ENCODE data around the gene SMAD1. TPM values are rescaled to one million over a fixed set of nuclear protein-coding genes. Genes with fewer than 3 reads are reported as not detected.
"Not testable (repeated sequence)": the region's sequence is repeated elsewhere in the genome, so short reads cannot be mapped to it uniquely, and the experiment has no call there.

Gene SMAD1
- polyA plus RNA-seq, 3 donors from 2014 or later = 1.3 to 4.5 (median 2.5) TPM

DNA sequence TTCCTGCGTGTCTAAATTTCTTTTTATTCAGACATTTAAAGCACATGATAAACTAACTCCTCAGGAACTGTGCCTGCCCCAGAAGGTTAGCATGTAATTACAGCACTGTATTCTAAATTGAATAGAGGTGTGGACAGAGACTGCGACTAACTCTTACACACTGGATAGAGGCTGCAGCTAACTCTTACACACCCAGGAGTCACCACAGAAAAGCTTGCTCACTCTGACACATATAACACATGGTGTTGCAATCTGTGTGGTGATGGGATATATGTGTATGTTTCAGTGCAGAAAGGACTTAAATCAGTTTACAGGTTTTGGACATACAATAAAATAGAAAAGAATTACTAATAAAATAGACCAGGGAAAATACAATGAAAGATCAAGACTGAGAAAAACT, 41.5 kb downstream of the SMAD1 start:
- H3K27me3 Mint-ChIP-seq (ENCODE audit: low read depth in 3 of 3) = peaks cover 0 to 2% (median 0%) of the 10 kb centered on the region in 3 donors
- no peaks in the 10 kb centered on the region for H3K4me1 Mint-ChIP-seq
- DNase-seq = no peak
- H3K4me3 Mint-ChIP-seq = no peak overlapping the region
- H3K36me3 Mint-ChIP-seq = no peaks in the 10 kb centered on the region
- H3K27ac Mint-ChIP-seq = no peak overlapping the region
- H3K9me3 Mint-ChIP-seq = peaks cover 0 to 2% (median 0%) of the 10 kb centered on the region in 6 donors

DNA sequence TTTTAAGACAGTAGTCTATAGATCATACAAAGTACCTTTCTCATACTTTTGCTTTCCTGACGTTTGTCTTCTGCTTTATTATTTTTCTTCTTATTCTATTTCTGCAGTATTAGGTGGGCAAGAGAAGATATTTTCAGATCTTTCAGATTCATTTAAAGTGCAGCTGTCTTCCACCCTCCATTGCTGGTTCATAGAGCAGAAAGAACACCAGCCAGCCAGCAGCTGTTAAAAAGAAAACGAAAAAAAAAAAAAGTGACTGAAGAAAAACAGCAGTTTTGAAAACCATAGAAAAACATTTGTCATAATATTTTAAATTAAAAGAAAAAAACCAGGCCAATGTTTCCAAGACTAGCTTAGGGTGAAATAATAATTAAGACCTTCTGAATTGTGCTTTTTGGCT, 42.9 kb downstream of the SMAD1 start:
- Mint-ChIP-seq H3K4me1 (no peaks in the 10 kb centered on the region), H3K9me3 (peaks cover 0 to 2% (median 0%) of the 10 kb centered on the region in 6 donors), H3K27me3 (ENCODE audit: low read depth in 3 of 3) (peaks cover 0 to 2% (median 0%) of the 10 kb centered on the region in 3 donors), H3K27ac (no peak overlapping the region), H3K36me3 (no peaks in the 10 kb centered on the region), H3K4me3 (no peak overlapping the region)
- DNase-seq = no peak

DNA sequence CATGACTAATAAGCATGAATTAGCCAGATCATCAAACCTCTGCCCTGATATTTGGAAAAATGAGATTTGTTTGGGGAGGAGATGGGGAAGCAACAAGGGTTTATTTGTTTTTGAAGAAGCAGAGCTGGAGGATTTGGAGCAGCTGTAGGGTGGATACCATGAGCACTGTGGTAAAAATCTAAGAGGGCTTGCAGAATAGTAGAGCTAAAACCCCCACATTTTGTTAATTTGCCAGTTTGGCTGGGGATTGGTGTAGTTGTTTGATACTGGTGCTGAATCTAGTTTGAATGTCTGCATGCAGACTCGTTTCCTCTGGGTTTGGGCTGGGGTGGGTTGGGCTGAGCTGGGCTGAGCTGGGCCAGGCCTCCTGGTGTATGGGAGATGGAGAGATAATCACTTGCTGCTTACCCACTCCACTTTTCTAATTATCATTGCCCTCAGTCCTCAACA, 43.7 kb downstream of the SMAD1 start:
- Mint-ChIP-seq H3K4me1 (no peaks in the 10 kb centered on the region), H3K9me3 (peaks cover 0 to 2% (median 0%) of the 10 kb centered on the region in 6 donors), H3K27me3 (ENCODE audit: low read depth in 3 of 3) (peaks cover 0 to 2% (median 0%) of the 10 kb centered on the region in 3 donors), H3K27ac (peak overlapping the region in 1 of 6 donors; percentile 31), H3K36me3 (no peaks in the 10 kb centered on the region), H3K4me3 (no peak overlapping the region)
- DNase-seq = no peak

DNA sequence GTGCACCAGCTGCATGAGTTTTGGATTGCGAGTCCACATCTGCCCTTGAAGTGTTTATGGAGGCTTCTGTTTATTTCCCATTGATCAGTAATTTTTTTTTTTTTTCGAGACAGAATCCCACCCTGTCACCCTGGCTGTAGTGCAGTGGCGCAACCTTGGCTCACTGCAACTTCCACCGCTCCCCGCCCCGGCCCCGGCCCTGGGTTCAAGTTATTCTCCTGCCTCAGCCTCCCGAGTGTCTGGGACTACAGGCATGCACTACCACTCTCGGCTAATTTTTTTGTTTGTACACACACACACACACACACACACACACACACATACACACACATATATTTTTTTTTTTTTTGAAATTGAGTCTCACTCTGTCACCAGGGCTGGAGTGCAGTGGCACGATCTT, 46.1 kb downstream of the SMAD1 start:
- Mint-ChIP-seq H3K4me3 (no peak overlapping the region), H3K27ac (no peak overlapping the region), H3K36me3 (no peaks in the 10 kb centered on the region), H3K4me1 (no peaks in the 10 kb centered on the region), H3K9me3 (peaks cover 0 to 2% (median 0%) of the 10 kb centered on the region in 6 donors), H3K27me3 (ENCODE audit: low read depth in 3 of 3) (peaks cover 0 to 2% (median under 1%) of the 10 kb centered on the region in 3 donors)
- DNase-seq = no peak

DNA sequence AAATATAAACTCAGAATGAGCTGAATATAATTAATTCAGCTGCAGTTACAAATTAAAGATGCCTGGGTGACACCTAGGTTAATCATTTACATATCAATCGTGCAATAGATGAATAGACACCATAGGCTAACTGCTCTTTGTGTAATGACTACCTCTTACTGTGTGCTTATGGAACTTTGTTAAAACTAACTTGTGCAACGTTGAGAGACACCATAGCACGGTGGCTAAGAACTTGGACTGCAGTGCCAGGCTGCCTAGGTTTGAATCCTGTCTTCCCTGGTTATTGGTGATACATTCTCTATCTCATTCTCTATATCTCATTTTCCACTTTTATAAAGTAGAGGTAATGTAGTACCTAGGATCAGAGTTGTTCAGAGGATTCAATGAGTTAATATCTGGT, 46.9 kb downstream of the SMAD1 start:
- Mint-ChIP-seq H3K9me3 (no peaks in the 10 kb centered on the region), H3K27me3 (ENCODE audit: low read depth in 3 of 3) (peaks cover 0 to 2% (median 0%) of the 10 kb centered on the region in 3 donors), H3K36me3 (no peaks in the 10 kb centered on the region), H3K27ac (no peak overlapping the region), H3K4me3 (no peak overlapping the region), H3K4me1 (no peaks in the 10 kb centered on the region)
- no peak for DNase-seq

DNA sequence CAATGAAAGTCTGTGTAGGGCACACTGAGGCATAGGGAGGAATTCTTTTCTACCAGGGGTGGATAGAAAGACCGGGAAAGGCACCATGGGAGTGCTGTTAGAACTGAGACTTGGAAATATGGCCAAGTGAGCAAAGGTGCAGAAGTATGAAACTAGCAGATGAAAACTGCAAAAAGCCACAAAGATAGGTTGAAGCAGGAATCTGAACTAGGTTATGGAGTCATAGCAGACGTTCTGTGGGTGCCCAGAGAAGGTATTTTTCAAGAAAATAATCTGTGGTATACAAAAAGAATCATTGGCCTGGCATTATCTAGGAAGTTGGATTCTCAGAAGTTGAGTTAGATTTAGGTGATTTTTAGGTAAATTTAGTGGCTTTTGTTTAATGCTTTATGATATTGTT, 48.5 kb downstream of the SMAD1 start:
- H3K4me3 Mint-ChIP-seq = no peak overlapping the region
- no peak overlapping the region for H3K27ac Mint-ChIP-seq
- no peaks in the 10 kb centered on the region for H3K36me3 Mint-ChIP-seq
- no peak for DNase-seq
- H3K4me1 Mint-ChIP-seq = no peaks in the 10 kb centered on the region
- no peaks in the 10 kb centered on the region for H3K9me3 Mint-ChIP-seq
- peaks cover 0 to 4% (median 3%) of the 10 kb centered on the region in 3 donors for H3K27me3 Mint-ChIP-seq (ENCODE audit: low read depth in 3 of 3)

DNA sequence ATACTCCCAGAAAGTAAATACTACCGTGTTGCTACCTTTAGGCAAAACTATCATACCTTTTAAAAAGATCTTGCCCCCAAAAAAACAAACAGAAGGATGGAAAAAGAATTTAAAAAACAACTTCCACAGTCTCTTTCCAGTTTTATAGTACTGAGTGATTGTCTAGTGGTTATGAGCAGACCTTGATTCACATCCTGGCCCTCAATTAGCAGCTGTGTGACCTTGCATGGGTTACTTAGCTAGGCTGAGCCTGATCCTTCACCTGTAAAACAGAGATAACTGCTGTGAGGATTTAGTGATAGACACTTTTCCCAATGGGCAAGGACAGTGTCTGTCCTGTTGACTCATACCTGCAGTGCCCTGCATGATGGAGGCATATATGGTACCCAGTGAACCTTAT, 49.0 kb downstream of the SMAD1 start:
- H3K27ac Mint-ChIP-seq = no peak overlapping the region
- no peaks in the 10 kb centered on the region for H3K36me3 Mint-ChIP-seq
- H3K4me1 Mint-ChIP-seq = no peaks in the 10 kb centered on the region
- no peak overlapping the region for H3K4me3 Mint-ChIP-seq
- DNase-seq = no peak
- no peaks in the 10 kb centered on the region for H3K9me3 Mint-ChIP-seq
- H3K27me3 Mint-ChIP-seq (ENCODE audit: low read depth in 3 of 3) = peaks cover 0 to 4% (median 3%) of the 10 kb centered on the region in 3 donors

DNA sequence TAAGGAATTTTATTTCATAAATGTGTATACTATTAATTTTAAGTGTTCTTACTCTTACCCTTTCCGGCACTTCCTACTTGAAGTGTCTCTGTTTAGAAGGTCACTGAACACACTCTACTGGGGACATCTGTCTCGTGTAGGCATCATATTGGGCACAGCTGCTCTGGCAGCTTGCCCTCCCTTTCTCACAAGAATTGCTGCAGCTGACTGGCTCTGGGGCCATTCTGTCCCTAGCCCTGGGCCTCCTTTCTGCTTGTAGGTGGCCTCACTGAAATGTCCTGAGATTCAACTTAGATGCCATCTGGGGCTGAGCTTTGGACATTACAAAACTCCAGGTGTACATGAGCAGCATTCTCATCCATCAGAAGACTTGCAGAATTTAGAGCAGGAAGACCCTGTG, 49.6 kb downstream of the SMAD1 start:
- H3K27ac Mint-ChIP-seq = no peak overlapping the region

DNA sequence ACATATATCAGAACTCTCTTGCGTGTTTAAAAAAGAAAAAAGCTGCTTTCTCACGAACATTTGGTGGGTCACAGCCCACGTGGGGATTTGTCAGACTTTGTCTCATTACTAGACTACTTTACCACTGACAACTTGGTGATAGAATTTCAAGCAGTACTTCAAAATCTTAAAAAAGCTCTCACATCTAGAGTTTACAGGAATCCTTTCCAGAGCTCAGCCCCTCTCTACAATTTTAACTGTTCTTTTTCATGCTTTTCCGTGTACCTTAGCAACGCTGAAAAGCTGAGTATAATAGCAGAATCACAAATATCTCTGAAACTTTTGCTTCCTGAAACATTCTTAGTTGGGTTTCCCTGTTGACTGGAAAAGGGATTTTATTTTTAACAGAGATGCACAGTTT, 50.2 kb downstream of the SMAD1 start:
- Mint-ChIP-seq H3K27ac (no peak overlapping the region), H3K27me3 (ENCODE audit: low read depth in 3 of 3) (peaks cover 0 to 4% (median 3%) of the 10 kb centered on the region in 3 donors), H3K9me3 (no peaks in the 10 kb centered on the region), H3K4me1 (no peaks in the 10 kb centered on the region), H3K36me3 (no peaks in the 10 kb centered on the region), H3K4me3 (no peak overlapping the region)
- DNase-seq = no peak

More for the DNA sequence above, 49.6 kb downstream of the SMAD1 start:
- no peak for DNase-seq
- Mint-ChIP-seq H3K27me3 (ENCODE audit: low read depth in 3 of 3) (peaks cover 0 to 4% (median 3%) of the 10 kb centered on the region in 3 donors), H3K9me3 (no peaks in the 10 kb centered on the region), H3K36me3 (no peaks in the 10 kb centered on the region), H3K4me1 (no peaks in the 10 kb centered on the region), H3K4me3 (no peak overlapping the region)

DNA sequence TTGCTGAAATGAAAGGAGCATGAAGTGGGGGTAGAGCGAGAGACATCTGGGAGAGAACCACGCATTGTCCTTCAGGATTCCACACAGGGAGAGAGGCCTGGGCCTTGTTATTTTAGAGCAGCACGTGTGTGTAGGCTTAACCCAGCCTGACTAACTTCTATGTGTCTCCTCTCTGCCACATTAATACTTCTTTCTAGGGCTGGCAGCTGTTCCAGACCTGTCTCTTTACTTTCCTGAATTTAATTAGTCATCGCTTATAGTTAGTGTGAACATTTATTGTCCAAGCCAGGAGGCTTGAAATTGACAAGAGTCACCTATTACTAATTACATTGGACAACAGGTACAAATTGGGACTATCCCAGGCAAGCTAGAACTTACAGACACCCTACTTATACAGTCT, 51.3 kb downstream of the SMAD1 start:
- Mint-ChIP-seq H3K9me3 (no peaks in the 10 kb centered on the region), H3K27ac (no peak overlapping the region), H3K4me3 (no peak overlapping the region), H3K36me3 (no peaks in the 10 kb centered on the region), H3K27me3 (ENCODE audit: low read depth in 3 of 3) (peaks cover 0 to 4% (median 3%) of the 10 kb centered on the region in 3 donors), H3K4me1 (no peaks in the 10 kb centered on the region)
- DNase-seq = no peak

DNA sequence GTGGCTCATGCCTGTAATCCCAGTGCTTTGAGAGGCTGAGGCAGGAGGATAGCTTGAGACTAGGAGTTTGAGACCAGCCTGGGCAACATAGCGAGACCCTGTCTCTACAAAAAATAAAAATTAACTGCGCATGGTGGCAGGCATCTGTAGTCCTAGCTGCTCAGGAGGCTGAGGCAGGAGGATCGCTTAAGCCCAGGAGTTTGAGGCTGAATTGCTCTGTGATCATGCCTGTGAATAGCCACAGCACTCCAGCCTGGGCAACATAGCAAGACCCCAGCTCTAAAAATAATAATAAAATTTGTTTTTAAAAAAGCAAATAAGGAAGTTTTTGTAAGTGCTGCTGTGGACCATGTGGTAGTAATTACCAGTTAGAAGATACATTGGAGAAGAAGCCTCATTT, 51.8 kb downstream of the SMAD1 start:
- H3K4me1 Mint-ChIP-seq; H3K27me3 Mint-ChIP-seq (ENCODE audit: low read depth in 3 of 3); H3K36me3 Mint-ChIP-seq; H3K4me3 Mint-ChIP-seq; DNase-seq; H3K9me3 Mint-ChIP-seq; H3K27ac Mint-ChIP-seq: not testable (repeated sequence)

DNA sequence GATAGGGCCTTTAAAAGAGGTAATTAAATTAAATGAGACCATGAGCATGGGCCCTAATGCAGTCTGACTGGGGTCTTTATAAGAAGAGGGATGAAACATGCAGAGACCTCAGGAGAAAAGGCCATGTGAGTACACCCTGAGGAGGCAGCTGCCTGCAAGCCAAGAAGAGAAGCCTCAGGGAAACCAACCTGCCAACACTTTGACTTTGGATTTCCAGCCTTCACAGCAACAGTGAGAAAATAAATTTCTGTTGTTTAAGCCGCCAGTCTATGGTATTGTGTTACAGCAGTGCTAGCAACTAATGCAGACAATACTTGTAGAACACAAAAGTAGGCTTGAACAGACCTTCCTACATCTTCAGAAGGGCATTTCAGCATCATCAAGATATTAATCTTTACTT, 52.3 kb downstream of the SMAD1 start:
- no peaks in the 10 kb centered on the region for H3K4me1 Mint-ChIP-seq
- H3K27ac Mint-ChIP-seq = no peak overlapping the region
- H3K27me3 Mint-ChIP-seq (ENCODE audit: low read depth in 3 of 3) = peaks cover 0 to 4% (median 3%) of the 10 kb centered on the region in 3 donors
- H3K9me3 Mint-ChIP-seq = no peaks in the 10 kb centered on the region
- no peaks in the 10 kb centered on the region for H3K36me3 Mint-ChIP-seq
- no peak for DNase-seq
- no peak overlapping the region for H3K4me3 Mint-ChIP-seq

DNA sequence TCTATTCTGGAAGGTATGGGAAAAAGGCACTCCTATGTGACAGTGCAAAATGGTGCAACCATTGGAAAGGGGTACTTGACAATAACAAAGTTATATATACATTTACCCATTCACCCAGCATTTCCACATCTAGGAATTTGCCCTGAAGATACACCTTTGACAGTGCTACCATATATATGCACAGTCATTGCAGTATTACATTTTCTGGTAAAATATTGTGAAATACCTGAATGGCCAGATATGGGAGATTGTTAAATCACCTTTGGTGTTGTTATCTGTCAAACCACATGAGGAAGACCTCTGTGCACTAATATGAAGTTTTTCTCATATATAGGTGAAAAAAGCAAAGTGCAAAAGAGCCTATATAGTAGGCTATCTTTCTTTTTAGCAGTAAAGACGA, 53.5 kb downstream of the SMAD1 start:
- Mint-ChIP-seq H3K9me3 (no peaks in the 10 kb centered on the region), H3K36me3 (no peaks in the 10 kb centered on the region), H3K27ac (no peak overlapping the region), H3K4me3 (no peak overlapping the region), H3K27me3 (ENCODE audit: low read depth in 3 of 3) (peaks cover 3 to 6% (median 4%) of the 10 kb centered on the region in 3 donors), H3K4me1 (no peaks in the 10 kb centered on the region)
- DNase-seq = no peak

DNA sequence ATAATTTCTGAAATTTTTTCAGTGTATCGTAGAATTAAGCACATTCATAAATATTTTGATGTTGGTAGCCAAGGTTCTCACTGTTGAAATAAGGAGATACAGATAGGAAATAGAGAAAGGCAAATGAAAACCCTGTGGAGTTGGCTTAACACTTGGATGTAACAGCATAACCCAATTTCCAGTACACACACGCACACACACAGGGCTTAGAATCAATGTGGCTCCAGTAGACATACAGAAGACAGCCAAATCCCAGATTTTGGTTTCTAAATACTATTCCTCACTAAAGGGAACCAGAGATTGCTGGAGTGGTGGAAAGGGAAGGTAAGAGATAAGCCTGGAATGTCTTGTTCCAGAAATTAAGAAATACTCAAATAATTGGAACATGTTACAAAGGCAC, 54.4 kb downstream of the SMAD1 start:
- DNase-seq = no peak
- Mint-ChIP-seq H3K36me3 (no peaks in the 10 kb centered on the region), H3K4me3 (no peak overlapping the region), H3K27me3 (ENCODE audit: low read depth in 3 of 3) (peaks cover 3 to 6% (median 4%) of the 10 kb centered on the region in 3 donors), H3K9me3 (no peaks in the 10 kb centered on the region), H3K27ac (no peak overlapping the region), H3K4me1 (no peaks in the 10 kb centered on the region)

DNA sequence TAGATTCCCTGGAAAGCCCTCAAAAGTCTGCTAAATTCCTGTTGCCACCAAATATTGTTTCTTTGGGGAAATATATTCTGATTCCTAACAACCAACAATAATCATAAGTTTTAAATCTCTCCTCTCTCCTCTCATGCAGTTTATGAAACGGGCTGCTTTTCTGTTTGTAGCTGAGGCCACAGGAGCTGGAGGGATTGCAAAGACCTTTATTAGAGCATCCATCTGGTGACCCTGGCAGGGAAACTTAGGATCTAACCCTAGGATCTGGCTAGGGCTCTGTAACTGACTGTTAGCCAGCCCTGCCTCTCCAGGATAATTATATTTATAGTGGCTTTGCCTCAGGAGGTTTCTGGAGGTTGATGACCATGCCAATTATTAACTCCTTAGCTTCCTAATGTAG, 56.9 kb downstream of the SMAD1 start:
- Mint-ChIP-seq H3K27ac (no peak overlapping the region), H3K4me1 (no peaks in the 10 kb centered on the region), H3K4me3 (no peak overlapping the region), H3K27me3 (ENCODE audit: low read depth in 3 of 3) (peaks cover 2 to 6% (median 4%) of the 10 kb centered on the region in 3 donors), H3K36me3 (no peaks in the 10 kb centered on the region), H3K9me3 (no peaks in the 10 kb centered on the region)
- no peak for DNase-seq
